ENCODE results near the gene ALCAM. TPM values are rescaled to one million over a fixed set of nuclear protein-coding genes. Genes with fewer than 3 reads are reported as not detected.

ALCAM gene
- total RNA-seq, 2 donors from 2014 or later: 5.8 to 7.4 TPM

- DNase-seq (no peak), ATAC-seq (no peak)
- intact Hi-C loops (cut with DNase I): no loop called here
Measured at GRCh38 chr3:105459566-105460290, 93.0 kb downstream of the ALCAM start.

GRCh38 chr3:105463620-105464019 is 96.9 kb downstream of the ALCAM start:
- intact Hi-C loops (cut with DNase I): no loop called here
- DNase-seq (no peak), ATAC-seq (no peak)

DNA sequence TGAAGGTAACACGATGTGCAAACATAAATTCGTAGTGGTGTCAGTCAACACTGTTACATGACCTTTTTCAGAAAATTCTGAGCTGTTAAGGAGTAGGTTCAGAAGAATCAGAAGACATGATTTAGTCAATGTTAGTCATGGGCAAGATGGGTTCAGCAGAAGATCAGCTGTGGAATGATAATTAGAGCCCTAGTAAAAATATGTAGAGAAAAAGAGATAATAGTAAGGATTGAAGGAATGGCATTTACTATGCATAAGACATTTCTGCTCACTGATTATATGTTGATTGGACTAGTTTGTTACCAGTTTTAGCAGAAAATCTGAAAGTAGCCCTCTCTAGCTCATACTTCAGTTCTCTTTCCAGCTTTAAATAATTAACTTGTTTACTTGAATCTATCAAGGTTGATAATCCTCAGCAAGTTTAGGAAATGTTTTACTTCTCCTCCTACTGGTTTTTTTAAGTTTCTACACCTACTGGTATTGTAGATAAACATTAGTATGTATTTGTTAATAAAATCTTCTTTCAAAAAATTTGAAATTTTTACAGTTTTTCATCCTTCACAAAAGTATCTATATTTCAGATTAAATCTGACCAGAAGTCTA is 98.6 kb downstream of the ALCAM start:
- ATAC-seq (no peak), DNase-seq (no peak)
- intact Hi-C loops (cut with DNase I): no loop called here

DNA sequence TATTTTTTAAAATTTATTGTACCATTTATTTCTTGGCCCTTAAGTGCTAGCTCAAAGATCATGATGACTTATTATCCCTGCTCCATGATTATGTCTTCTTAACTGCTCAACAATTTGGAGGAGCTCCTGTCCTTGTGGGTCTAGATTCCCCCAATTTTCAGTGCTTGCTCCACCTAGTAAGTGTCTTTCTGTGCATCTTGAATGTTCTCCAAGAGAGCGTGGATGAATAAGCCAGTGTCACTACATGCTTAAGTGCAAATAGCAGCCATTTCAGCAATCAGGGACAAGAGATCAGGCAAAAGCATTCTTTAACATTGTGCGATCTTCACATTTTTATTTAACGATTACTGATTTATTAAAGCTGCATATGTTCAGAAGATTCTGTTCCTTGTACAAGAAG is 99.4 kb downstream of the ALCAM start:
- no peak for DNase-seq
- ATAC-seq: no peak
- intact Hi-C loops (cut with DNase I): no loop called here

GRCh38 chr3:105466495-105467404 is 100.0 kb downstream of the ALCAM start:
- ATAC-seq (no peak), DNase-seq (no peak)
- intact Hi-C loops (cut with DNase I): no loop called here

DNA sequence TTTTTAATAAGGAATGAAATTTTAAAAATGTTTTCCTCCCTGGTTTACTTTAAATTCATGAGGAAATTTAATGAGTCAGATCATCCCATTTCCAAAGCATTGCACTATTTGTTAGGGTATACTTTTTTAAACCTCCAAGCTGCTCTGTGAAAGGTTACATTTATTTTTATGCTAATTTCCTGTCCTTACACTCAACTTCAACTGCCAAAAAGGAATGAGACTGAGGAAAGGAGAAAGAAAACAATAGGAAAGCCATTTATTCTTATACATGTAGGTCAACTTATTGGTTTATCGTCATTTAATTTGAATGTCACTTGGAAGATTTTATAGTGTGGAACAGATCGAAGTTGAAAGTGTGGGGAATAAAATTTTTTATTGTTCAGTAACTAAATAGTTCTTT is 104.1 kb downstream of the ALCAM start:
- intact Hi-C loops (cut with DNase I): no loop called here
- ATAC-seq (no peak), DNase-seq (no peak)

DNA sequence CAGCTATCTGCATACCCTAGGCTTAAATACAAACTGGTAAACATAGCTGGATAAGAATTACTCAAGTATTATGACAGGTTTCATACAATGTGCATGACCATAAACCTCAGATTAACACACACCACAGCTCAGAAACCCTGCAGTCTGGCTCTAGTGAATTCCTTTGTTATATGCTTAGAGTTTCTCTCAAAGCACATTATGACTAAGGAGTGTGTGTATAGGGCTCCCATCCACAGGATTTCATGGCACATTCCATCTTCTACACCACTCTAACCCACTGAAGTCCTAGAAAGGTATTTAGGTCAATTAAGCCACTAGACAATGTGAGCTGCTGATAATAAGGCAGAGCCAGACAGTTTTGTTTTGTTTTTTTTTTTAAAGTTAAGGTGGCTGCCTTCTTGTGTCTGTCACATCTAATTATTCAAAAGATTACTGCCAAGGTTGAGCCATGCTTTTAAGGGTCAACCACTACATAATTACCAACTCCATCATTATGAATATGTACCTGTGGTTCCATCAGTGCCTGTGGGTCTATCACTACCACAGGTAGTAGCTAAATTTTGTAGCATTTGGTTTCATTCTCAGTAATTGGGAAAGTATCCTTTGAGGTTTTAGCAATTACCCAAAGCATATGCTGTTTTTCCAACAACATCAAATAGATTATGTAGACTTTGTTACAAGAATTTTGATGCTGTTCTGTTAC is 107.0 kb downstream of the ALCAM start:
- ATAC-seq (no peak), DNase-seq (no peak)
- intact Hi-C loops (cut with DNase I): no loop called here

DNA sequence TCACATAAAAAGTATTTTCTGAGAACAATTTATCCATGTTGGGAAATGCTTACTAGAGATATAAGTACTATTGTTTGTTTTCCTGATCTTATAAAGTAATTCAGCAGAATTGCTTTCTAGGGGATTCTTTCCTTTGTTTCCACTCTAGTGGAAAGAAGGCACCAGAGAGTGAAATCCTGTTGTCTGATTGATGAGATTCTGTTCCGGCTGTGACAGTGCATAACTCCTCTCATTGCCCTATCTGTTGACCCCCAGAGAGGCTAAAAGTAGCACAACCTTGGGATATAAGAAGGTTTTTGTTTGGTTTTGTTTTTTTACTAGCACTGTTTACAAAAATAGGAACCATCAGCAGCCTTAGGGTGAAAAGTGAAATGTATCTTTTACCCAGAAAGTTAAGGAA is 114.1 kb downstream of the ALCAM start:
- DNase-seq: no peak
- intact Hi-C loops (cut with DNase I): no loop called here
- no peak for ATAC-seq

GRCh38 chr3:105483476-105483875 is 116.8 kb downstream of the ALCAM start:
- no peak for DNase-seq
- intact Hi-C loops (cut with DNase I): no loop called here
- ATAC-seq: no peak

DNA sequence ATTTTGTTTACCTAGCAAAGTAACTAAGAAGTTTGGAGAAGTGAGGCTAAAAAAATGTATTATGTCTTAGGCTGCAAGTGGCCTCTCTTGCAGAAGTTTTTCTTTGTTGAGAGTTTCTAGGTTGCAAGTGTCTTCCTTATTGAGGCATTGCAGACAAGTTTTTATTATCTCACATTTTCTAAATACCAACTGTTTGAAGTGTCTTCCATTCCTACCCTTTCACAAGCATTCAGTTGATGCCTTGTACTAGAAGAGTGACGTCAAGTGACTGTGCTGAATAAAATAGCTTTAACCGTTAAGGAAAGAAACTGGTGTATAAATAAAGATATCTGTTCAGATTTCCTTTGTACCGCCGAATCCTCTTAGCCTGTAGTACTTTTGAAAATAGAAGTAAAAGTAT is 123.3 kb downstream of the ALCAM start:
- DNase-seq (no peak), ATAC-seq (no peak)
- intact Hi-C loops (cut with DNase I): no loop called here

DNA sequence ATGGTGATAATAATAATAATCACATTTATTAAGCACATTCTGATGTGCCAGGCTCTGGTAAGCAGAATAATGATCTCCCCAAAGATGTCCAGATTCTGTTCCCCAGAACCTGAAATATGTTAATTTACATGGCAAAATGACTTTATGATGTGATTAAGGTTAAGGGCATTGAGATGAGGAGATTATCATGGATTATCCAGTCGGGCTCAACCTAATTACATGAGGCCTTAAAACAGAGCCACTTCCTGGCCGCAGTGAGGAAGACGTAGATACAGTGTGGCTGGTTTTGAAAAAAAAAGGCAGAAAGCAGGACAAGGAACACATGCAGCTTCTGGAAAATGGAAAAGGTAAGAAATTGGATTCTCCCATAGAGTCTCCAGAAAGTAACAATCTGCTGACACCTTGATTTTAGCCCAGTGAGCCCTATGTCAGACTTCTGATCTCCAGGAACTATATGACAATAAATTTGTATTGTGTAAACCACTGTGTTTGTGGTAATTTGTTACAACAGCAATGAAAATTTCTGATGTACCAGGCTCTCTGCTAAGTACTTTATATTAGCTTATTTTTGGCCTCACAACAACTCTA is 126.7 kb downstream of the ALCAM start:
- DNase-seq (no peak), ATAC-seq (no peak)
- intact Hi-C loops (cut with DNase I): no loop called here

GRCh38 chr3:105495021-105495420 is 128.3 kb downstream of the ALCAM start:
- no peak for DNase-seq
- intact Hi-C loops (cut with DNase I): no loop called here
- ATAC-seq: no peak

DNA sequence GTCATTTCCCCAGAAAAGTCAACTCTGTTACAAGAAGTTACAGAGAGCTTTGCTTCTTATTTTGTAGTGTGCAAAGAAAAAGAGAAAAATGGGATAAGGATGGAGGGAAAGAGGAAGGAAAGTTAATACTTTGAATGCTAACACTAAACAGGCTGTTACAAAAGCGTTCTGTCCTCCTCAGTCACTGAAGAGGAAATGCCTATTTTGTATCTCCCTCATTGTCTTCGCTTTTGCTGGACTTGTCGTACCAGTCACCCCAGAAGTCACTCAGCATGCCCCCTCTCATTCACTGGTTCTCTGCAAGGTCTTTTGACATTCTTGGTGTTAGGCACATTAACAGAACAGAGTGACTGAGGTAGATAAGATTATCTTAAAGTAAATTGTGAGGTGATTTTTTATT is 129.6 kb downstream of the ALCAM start:
- DNase-seq: no peak
- intact Hi-C loops (cut with DNase I): no loop called here
- ATAC-seq: no peak

DNA sequence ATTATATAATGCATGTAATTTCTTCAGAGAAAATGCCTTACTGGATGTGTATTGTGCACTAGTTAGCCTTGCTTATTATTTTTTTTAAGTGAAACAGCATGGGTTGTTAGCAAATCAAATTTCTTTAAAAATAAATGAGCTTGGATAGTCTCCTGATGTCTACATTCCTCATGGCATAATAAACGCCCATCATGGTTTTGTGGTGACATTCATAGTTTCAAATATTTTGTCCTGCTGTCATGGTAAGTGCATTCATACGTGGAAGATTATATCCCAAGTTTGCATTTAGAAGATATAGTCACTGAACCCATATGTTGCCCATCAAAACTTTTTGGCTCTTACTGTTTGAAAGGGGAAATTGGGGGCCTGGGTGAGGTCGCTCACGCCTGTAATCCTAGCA is 130.7 kb downstream of the ALCAM start:
- no peak for DNase-seq
- intact Hi-C loops (cut with DNase I): no loop called here
- ATAC-seq: no peak

- DNase-seq: no peak
- intact Hi-C loops (cut with DNase I): no loop called here
- ATAC-seq: no peak
Measured at GRCh38 chr3:105499961-105500360, 133.3 kb downstream of the ALCAM start.

DNA sequence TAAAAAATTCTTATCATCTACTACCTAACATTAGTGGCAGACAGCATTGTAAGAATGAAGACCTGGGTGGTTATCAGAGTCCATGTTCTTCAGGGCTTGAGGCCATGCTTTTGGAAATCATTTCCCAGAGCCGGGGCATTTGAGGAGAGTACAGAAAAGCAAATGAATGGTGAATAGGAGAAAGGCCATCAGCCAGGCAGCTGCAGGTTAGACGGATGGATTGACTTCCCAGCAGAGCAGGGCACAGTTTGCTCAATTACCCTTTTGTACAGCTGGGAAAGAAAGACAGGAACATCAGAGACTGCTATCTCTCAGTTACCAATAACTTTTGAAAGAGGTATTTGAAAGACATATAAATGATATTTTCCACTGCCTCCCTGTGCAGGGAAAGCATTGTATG is 135.6 kb downstream of the ALCAM start:
- DNase-seq: no peak
- intact Hi-C loops (cut with DNase I): no loop called here
- no peak for ATAC-seq

- intact Hi-C loops (cut with DNase I): no loop called here
- no peak for DNase-seq
- ATAC-seq: no peak
Measured at GRCh38 chr3:105503191-105503593, 136.5 kb downstream of the ALCAM start.

GRCh38 chr3:105504440-105504951 is 137.8 kb downstream of the ALCAM start:
- intact Hi-C loops (cut with DNase I): no loop called here
- ATAC-seq (no peak), DNase-seq (no peak)

GRCh38 chr3:105505170-105505569 is 138.5 kb downstream of the ALCAM start:
- intact Hi-C loops (cut with DNase I): no loop called here
- ATAC-seq: no peak
- DNase-seq: no peak
